K562 treated with DMSO at 1 percent for 12 hours (cell line): ENCODE measurements around the gene ZNF729. TPM values are rescaled to one million over a fixed set of nuclear protein-coding genes. Genes with fewer than 3 reads are reported as not detected.

Experiments used
- total RNA-seq: library from RNA; unstranded; fragments of 300-600 nt; gene quantifications from 2 replicates; pipeline ENCODE4 v1.2.3, GENCODE V29; 2022; ENCODE audit not compliant: insufficient read depth

Gene ZNF729
- not detected in 2 replicates for total RNA-seq

DNA sequence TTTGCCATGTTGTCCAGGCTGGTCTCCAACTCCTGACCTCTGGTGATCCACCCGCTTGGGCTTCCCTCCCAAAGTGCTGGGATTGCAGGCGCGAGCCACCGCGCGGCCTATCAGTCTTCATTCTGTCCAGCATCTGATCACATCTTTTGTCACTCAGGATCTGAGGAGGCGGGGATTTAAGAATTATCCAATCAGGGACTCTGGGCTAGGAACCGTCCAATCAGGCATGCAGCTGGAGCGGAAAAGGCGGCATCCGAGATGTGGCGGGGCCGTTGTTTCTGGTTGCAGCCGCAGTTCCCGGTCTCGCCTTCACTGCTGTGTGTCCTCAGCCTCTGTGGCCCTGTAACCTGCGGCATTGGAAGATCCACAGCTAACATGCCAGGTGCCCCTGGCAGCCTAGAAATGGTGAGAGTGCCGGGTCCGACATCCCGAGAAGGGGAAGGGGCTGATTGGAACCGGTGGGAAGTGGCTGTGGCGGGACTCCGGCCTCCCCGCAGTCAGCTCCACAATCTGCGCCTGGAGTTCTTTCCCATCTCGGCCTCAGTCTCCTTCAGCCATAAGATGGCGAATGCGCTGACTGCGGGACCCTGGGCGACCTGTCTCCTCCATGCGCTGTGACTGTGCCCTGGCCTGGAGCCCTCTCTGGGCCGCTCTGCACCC, at the start of gene ZNF729:
ZNF729 (plus strand) TSS at position 291 of the 660 bp plus-strand sequence; CDS start at position 376, 85 bp downstream.

Other genes with a start within 250 kb of the ZNF729 start
- 4.5 and 5.2 TPM in 2 replicates for gene ZNF257, start 234.0 kb upstream of the ZNF729 start, total RNA-seq
- not detected in 2 replicates for gene ZNF676, start 89.5 kb upstream of the ZNF729 start, total RNA-seq
- gene ZNF98, start 135.9 kb downstream of the ZNF729 start, total RNA-seq: not detected in 2 replicates